PC-9 (cell line): ENCODE measurements around the gene CCDC24. TPM values are rescaled to one million over a fixed set of nuclear protein-coding genes. Genes with fewer than 3 reads are reported as not detected.

Experiments used
- BruUV-seq: library from RNA; stranded (reverse); fragments of 400-500 nt; replicated peaks from 2 replicates; lab custom pipeline; 2021; lab: Mats Ljungman, UMichigan
- CTCF ChIA-PET: fragments of 300-600 bp; sonication (Branson Sonifier 250); formaldehyde crosslinking; loops from one replicate; lab custom pipeline; 2022; ENCODE audit warnings: antibody characterized with exemption; lab: Charles Lee
- POLR2A ChIA-PET: fragments of 300-600 bp; sonication (Branson Sonifier 250); formaldehyde crosslinking; loops from one replicate; lab custom pipeline; 2022; ENCODE audit warnings: antibody characterized with exemption; ENCODE audit not compliant: unreplicated experiment; lab: Charles Lee
- DNase-seq, 2 experiments: peaks; one replicate each; pipeline versions ENCODE4 v3.0.0 to v3.0.0-alpha.2; 2015 to 2022; ENCODE audit warnings: mixed read lengths in 1 of 2
- H2AFZ ChIP-seq: fragments of 200-600 bp; sonication (generic); 2 replicates; pipeline ENCODE4 v1.8.1; 2017; ENCODE audit warnings: antibody characterized with exemption
- H3F3A ChIP-seq: fragments of 200-600 bp; sonication (generic); 2 replicates; pipeline ENCODE4 v1.8.1; 2017; ENCODE audit warnings: antibody characterized with exemption, mild to moderate bottlenecking, low read depth; ENCODE audit not compliant: insufficient read depth
- H3K27ac ChIP-seq: fragments of 200-600 bp; sonication (generic); 2 replicates; pipeline ENCODE4 v1.6.1; 2016; ENCODE audit warnings: mixed run types
- H3K27me3 ChIP-seq: fragments of 200-600 bp; sonication (generic); 2 replicates; pipeline ENCODE4 v1.6.1; 2016; ENCODE audit warnings: low read depth, mixed run types; ENCODE audit not compliant: insufficient read depth
- H3K36me3 ChIP-seq: fragments of 200-600 bp; sonication (generic); 2 replicates; pipeline ENCODE4 v1.6.1; 2016; ENCODE audit warnings: low read depth, mixed run types
- H3K4me1 ChIP-seq: fragments of 200-600 bp; sonication (generic); replicated peaks from 2 replicates; pipeline ENCODE4 v1.6.1; 2016; ENCODE audit warnings: mixed run types; ENCODE audit not compliant: insufficient read depth
- H3K4me2 ChIP-seq: fragments of 200-600 bp; sonication (generic); 2 replicates; pipeline ENCODE4 v1.6.1; 2017; ENCODE audit warnings: mixed run types
- H3K4me3 ChIP-seq: fragments of 200-600 bp; sonication (generic); 2 replicates; pipeline ENCODE4 v1.6.1; 2016; ENCODE audit warnings: mixed run types
- H3K79me2 ChIP-seq: fragments of 200-600 bp; sonication (generic); 2 replicates; pipeline ENCODE4 v1.6.1; 2017; ENCODE audit warnings: low read depth, mixed run types
- H3K9me2 ChIP-seq: fragments of 200-600 bp; sonication (generic); 2 replicates; pipeline ENCODE4 v1.8.1; 2017; ENCODE audit warnings: mild to moderate bottlenecking; ENCODE audit not compliant: insufficient read depth
- H3K9me3 ChIP-seq: fragments of 200-600 bp; sonication (generic); 2 replicates; pipeline ENCODE4 v1.8.1; 2016; ENCODE audit warnings: low read depth; ENCODE audit not compliant: insufficient read depth
- H4K20me1 ChIP-seq: fragments of 200-600 bp; sonication (generic); 2 replicates; pipeline ENCODE4 v1.8.1; 2017; ENCODE audit not compliant: insufficient read depth
- EZH2 ChIP-seq: fragments of 200-600 bp; sonication (generic); IDR thresholded peaks from 2 replicates; pipeline ENCODE4 v1.8.0; 2017; ENCODE audit warnings: antibody characterized with exemption, low read depth
- intact Hi-C: fragments of 100-400 bp; cut with micrococcal nuclease; formaldehyde crosslinking; loops from one replicate; pipeline ENCODE4 v1.10.0; 2022; ENCODE audit not compliant: unreplicated experiment
- total RNA-seq: library from RNA; stranded (reverse); gene quantifications from 2 replicates; pipeline ENCODE4 v1.2.3, GENCODE V29; 2021
- TF ChIP-seq, protein P1 (sequence below): fragments of 200-600 bp; sonication (generic); conservative IDR thresholded peaks from 2 replicates; pipeline ENCODE4 v1.6.1; 2017; ENCODE audit warnings: mixed run types, antibody characterized with exemption, mild to moderate bottlenecking, moderate library complexity

Gene CCDC24
- total RNA-seq, 1 experiment from 2014 or later: 47.9 TPM

DNA sequence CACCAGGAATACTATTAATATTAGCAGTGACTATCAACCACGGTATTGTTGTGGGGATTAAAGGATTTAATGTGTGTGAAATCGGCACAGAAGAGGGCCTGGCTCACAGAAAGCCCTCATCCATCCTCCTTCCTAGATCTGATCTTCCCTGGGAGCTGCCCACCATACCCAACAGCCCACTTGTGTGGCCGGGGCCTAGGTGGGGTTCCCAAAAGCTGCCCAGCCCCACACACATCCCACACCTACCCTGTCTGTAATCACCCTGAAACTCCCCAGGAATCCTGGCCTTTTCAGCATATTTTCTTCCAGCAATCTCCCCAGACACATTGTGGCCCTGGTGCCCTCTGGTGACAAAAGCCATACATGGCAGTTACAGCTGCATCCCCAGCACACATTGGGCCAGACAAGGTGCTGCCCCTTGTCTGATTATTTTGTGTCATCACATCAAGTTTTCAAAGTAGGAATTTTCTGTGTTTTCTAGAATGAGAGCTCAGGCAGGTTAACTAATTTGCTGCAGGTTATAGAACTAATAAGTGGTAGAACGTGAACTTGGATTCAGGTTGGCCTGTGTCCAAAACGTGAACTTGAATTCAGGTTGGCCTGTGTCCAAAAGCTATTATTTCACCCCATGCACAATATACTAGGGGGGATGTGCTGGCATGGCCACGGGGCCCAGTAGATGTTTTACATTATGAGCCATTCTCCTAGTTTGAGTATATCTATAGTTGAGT lies 45.2 kb downstream of the CCDC24 start:
- no peaks in the 10 kb centered on the region for H3K9me3 ChIP-seq

DNA sequence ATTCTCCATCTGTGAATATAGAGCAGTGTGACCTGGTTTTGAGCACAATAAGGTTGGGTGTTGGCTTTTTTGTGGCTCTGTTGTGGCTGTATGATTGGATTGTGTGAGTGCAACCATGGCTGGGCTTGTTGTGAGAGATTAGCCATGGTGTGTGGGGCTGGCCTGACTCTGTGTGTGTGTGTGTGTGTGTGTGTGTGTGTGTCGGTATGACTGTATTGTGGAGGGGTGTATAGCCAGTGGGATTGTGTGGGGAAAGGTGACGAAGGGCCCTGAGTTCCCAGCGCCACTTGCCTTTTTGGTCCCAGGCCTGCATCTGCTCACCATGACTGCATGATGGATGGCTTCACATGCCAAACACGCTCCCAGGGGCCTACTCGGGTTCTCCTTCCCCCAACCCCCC lies 45.8 kb downstream of the CCDC24 start:
- Histone ChIP-seq H3K79me2 (no peaks in the 10 kb centered on the region), H3K27me3 (no peaks in the 10 kb centered on the region), H2AFZ (no peak overlapping the region), H3F3A (peaks cover 26% of the 10 kb centered on the region; the same call in 1 of the 2 replicates), H3K9me3 (no peaks in the 10 kb centered on the region), H3K4me1 (peaks cover 25% of the 10 kb centered on the region), H3K4me2 (no peak overlapping the region), H4K20me1 (no peaks in the 10 kb centered on the region), H3K9me2 (no peaks in the 10 kb centered on the region), H3K36me3 (no peaks in the 10 kb centered on the region), H3K4me3 (no peak overlapping the region), H3K27ac (no peak overlapping the region)
- ChIA-PET POLR2A (no interaction called here), CTCF (interaction anchor here (0.6 to 2.5 kb wide), 7 partner anchors 11 to 274 kb away, joined by 3 to 25 read pairs (median 4); no protein-coding TSS in a partner anchor)
- intact Hi-C loops: loop anchor here (5.0 to 10.0 kb wide), 4 partner anchors 182 to 768 kb away; partner anchors contain the start of genes BTBD19, DYNLT4, HYI and PLK3
- no peak for TF ChIP-seq EZH2
- no peak for DNase-seq
- BruUV-seq: no TSS peak

More for the DNA sequence above, 45.2 kb downstream of the CCDC24 start:
- Histone ChIP-seq H4K20me1 (no peaks in the 10 kb centered on the region), H3K79me2 (no peaks in the 10 kb centered on the region), H3K27me3 (no peaks in the 10 kb centered on the region), H3K27ac (peak overlapping the region; percentile 20; the same call in 1 of the 2 replicates), H3F3A (peaks cover 31% of the 10 kb centered on the region; the same call in 1 of the 2 replicates), H2AFZ (no peak overlapping the region), H3K4me2 (no peak overlapping the region), H3K36me3 (no peaks in the 10 kb centered on the region), H3K4me1 (peaks cover 27% of the 10 kb centered on the region), H3K9me2 (no peaks in the 10 kb centered on the region), H3K4me3 (no peak overlapping the region)
- no TSS peak for BruUV-seq
- TF ChIP-seq, protein P1, sequence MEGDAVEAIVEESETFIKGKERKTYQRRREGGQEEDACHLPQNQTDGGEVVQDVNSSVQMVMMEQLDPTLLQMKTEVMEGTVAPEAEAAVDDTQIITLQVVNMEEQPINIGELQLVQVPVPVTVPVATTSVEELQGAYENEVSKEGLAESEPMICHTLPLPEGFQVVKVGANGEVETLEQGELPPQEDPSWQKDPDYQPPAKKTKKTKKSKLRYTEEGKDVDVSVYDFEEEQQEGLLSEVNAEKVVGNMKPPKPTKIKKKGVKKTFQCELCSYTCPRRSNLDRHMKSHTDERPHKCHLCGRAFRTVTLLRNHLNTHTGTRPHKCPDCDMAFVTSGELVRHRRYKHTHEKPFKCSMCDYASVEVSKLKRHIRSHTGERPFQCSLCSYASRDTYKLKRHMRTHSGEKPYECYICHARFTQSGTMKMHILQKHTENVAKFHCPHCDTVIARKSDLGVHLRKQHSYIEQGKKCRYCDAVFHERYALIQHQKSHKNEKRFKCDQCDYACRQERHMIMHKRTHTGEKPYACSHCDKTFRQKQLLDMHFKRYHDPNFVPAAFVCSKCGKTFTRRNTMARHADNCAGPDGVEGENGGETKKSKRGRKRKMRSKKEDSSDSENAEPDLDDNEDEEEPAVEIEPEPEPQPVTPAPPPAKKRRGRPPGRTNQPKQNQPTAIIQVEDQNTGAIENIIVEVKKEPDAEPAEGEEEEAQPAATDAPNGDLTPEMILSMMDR: peak; percentile 89
- no peak for TF ChIP-seq EZH2
- intact Hi-C loops: loop anchor here (1.0 to 10.0 kb wide), 6 partner anchors 31 to 768 kb away; partner anchors contain the start of genes BTBD19, DYNLT4, HYI and PLK3
- POLR2A ChIA-PET: no interaction called here
- CTCF ChIA-PET: interaction anchor here (0.6 to 2.5 kb wide), 6 partner anchors 12 to 274 kb away, joined by 3 to 25 read pairs (median 4); no protein-coding TSS in a partner anchor
- DNase-seq: peak; percentile 59 to 77

DNA sequence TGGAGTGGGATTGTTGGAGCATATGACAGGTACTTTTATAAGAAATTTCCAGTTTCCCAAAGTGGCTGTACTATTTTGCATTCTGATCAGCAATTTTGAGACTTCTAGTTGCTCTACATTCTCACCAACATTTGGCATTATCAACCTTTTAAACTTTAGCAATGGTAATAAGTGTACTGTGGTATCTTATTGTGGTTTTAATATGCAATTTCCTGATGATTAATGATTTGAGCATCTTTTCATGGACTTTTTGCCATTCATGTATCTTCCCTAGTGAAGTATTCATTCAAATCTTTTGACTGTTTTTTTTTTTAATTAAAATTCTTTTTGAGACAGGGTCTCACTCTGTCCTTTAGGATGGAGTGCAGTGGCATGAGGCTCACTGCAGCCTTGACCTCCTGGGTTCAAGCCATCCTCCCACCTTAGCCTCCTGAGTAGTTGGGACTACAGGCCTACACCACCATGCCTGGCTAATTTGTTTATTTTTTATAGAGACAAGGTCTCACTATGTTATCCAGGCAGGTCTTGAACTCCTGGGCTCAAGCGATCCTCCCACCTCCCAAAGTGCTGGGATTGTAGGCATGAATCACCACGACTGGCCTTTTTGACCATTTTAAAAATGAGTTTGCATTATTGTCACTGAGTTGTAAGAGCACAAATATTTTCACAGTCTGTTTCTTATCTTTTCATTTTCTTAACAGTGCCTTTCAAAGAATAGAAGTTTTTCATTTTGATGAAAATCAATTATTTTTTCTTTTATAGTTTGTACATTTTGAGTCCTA lies 47.7 kb downstream of the CCDC24 start:
- no peak overlapping the region for H3K4me2 ChIP-seq
- BruUV-seq: no TSS peak

More for the DNA sequence above, 47.7 kb downstream of the CCDC24 start:
- Histone ChIP-seq H3K27me3 (no peaks in the 10 kb centered on the region), H3K79me2 (no peaks in the 10 kb centered on the region), H3F3A (peaks cover 29% of the 10 kb centered on the region), H3K27ac (0 out of 2 replicates have a peak overlapping the region, but pooled peaks have one; percentile 1), H4K20me1 (no peaks in the 10 kb centered on the region), H3K9me2 (no peaks in the 10 kb centered on the region), H3K9me3 (no peaks in the 10 kb centered on the region), H3K4me3 (no peak overlapping the region), H2AFZ (no peak overlapping the region), H3K36me3 (no peaks in the 10 kb centered on the region), H3K4me1 (peaks cover 41% of the 10 kb centered on the region)
- TF ChIP-seq, protein P1: no peak
- TF ChIP-seq EZH2: no peak
- DNase-seq: peak in 1 of 2 experiments; percentile 44
- intact Hi-C loops: loop anchor here (5.0 to 10.0 kb wide), 4 partner anchors 184 to 766 kb away; partner anchors contain the start of genes BTBD19, DYNLT4, HYI and PLK3
- POLR2A ChIA-PET: no interaction called here
- CTCF ChIA-PET: no interaction called here
